H54 (cell line): Measurements from ENCODE around the gene KLF15.

Experiments
- DNase-seq: peaks from one replicate; pipeline ENCODE4 v3.0.0; 2011; ENCODE audit warnings: low spot score, mixed read lengths; ENCODE audit not compliant: insufficient read length
- FAIRE-seq: peaks from 3 replicates; lab custom pipeline; 2011; peaks lifted over from hg19 to GRCh38; lab: Jason Lieb, UNC
- POLR2A ChIP-seq: IDR thresholded peaks from 2 replicates; pipeline ENCODE4 v1.6.1; 2011; ENCODE audit warnings: low read depth, mild to moderate bottlenecking, low read length

KLF15 gene

GRCh38 chr3:126320517-126321293 lies 36.5 kb downstream of the KLF15 start:
- FAIRE-seq (no peak), DNase-seq (no peak)
- TF ChIP-seq POLR2A, result no peak

DNA sequence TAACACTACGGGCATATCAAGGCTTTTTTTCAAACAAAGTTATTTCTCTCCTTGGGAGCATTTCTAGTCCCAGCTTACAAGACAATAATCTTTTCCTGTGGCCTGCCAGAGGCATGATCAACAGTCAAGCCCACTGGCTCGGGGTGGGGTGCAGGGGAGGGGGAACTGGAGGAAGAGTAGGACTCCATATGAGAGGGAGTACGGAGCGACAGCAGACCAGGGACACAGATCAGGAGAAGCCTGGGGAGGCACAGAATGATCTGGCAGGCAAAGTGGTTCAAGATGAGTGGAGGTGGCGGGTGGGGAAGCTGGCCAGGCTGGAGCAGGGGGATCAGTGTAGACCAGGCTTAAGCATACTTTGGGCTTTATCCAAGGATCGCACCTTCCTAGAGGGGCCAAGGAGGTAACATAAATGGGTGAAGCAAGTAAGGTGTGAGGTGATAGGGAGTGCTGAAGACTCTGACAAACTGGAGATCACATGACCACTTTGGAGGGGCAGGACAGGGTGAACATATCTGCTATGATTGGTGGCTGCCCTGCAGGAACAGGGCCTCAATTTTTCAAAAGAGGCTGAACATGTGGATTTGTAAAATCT lies 37.4 kb downstream of the KLF15 start:
- no peak for TF ChIP-seq POLR2A
- no peak for DNase-seq
- no peak for FAIRE-seq

DNA sequence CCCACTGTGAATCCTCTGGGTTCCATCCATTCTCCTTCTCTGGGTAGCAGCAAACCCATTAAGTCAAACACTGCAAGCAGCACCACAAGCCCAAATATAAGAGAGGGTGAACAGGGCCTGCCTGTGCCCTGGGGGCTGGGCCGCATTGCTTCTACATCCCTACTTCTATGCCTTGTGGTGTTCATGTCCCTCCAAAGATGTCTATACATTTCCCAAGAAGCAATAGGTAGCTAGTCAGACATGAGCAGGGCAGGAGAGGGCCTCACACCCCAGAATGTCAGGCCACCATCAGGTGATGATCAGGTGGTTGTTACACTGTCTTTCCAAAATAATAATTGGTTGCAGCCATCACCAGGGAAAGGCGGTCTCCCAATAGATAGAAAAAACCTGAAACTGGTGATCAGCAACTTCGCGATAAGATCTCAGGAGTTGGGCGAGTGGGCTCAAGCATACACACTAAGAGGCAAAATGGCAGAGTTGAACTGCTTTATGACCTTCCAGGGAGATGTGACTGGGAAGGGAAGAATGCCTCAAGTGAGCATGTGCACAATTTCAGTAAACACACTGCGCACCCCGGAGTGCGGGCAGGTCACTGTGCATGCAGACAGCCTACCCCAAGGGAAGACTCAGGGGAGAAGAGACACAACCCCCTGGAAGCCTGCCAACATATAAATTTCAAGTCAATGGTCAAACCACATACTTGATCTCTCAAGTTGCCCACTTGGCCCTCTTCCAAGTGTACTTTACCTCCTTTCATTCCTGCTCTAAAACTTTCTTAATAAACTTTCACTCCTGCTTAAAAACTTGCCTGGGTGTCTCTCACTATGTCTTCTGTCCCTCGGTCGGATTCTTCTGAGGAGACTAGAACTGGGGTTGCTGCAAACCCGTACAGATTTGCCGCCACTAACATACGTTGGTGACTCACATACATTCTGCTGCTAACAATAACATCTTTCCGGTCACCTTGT lies 39.9 kb downstream of the KLF15 start:
- TF ChIP-seq POLR2A, result no peak
- FAIRE-seq (no peak), DNase-seq (no peak)

DNA sequence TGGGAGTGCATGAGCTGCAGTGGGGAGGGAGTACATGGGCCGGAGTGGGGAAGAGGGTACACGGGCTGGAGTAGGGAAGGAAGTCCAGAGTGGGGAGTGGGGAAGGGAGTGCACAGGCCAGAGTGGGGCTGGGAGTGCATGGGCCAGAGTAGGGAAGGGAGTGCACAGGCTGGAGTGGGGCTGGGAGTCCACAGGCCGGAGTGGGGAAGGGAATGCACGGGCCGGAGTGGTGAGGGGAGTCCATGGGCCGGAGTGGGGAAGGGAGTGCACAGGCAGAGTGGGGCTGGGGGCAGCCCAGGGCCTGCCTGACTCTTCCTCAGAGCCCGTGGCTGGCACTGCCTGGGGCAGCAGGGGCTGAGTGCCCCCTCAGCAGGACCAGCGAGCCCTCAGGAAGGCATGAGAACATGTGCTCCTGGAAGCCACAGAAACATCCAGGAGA lies 40.7 kb downstream of the KLF15 start:
- DNase-seq (no peak), FAIRE-seq (no peak)
- no peak for TF ChIP-seq POLR2A

GRCh38 chr3:126316031-126316461 lies 41.2 kb downstream of the KLF15 start:
- no peak for DNase-seq
- no peak for FAIRE-seq
- TF ChIP-seq POLR2A, result no peak

DNA sequence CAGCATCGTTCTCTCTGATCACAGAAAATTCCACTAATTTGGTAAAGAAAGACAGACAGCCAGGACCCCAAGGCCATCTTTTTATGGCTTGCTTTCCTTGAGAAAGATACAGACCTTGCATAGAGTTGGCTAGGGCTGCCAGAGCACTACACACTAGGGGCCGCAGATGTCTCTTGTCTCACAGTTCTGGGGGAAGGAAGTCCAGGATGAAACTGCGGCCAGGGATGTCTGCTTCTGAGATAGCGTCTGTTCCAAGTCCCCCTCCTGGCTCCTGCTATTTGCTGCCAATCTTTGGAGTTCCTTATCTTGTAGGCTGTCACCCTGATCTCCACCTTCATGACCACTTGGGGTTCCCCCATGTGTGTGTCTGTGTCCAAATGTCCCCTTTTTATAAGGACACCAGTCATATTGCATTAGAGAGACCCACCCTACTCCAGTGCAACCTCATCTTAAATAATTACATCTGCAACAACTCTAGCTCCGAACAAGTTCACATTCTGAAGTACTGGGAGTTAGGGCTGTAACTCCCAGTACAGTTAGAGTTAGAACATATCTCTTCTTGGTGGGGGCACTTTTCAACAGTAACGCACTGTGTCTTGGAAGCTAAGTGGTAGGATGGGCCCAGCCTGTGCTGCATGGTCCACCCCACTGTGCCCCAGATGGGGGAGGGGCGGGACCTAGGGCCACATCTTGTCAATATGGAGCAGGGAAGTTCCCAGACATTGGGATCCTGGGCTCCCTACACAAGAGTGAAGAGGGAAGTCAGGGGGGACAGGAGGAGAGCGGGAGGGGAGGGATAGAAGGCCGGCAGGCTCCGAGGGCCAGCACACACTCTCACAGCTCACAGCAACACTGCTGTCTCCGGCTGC lies 42.2 kb downstream of the KLF15 start:
- FAIRE-seq (no peak), DNase-seq (no peak)
- TF ChIP-seq POLR2A, result no peak

DNA sequence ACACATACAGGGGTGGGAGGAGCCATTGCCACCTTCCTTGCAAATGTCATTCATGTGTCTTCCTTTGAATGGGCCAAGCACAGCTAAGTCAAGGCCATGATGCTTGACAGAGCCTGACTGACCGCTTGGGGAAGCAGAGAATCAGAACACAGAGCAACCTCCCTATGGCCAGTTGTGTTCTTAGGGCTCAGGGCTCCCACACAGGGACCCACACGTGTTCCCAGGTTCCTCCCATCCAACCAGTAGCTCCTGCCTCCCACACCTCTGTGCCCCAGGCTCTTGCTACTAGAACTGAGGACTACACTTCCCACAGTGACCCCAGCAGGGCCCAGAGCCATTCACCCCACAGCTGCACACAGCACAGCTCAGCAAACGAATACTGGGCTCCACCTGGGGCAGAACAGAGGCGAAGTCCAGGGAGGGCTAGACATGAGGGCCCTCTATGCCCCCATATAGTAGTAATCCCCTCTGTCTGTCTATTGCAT lies 42.9 kb downstream of the KLF15 start:
- TF ChIP-seq POLR2A, result no peak
- FAIRE-seq (no peak), DNase-seq (no peak)

DNA sequence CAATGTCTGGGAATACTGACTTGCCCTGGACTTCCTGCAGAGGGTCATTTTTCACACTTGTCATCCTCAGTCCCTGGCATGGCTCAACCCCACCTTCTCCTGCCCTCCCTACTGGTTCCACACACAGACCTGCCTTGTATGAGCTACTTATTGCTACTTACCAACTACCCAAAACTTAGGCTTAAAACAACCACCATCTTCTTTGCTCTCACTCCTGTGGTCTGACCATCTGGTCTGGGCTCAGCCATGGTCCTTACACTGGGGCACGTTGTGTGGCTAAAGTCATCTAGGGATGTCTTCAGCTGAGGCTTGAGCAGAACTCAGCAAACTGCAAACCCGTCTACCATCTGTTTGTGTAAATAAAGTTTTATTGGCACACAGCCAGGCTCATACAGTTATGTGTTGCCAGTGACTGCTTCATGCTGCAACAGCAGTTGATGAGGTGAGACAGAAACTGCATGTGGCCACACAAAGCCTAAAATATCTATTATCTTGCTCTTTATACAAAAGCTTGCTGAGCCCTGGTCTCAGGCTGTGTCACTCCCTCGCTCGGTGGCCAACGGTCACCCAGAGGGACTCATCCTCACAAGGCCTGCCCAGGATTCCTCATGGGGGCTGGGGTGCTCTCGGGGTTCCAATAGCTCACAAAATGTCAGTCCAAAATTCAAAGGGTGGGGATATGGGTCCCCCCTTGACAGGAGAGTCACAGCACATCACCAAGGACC lies 43.5 kb downstream of the KLF15 start:
- TF ChIP-seq POLR2A, result no peak
- no peak for DNase-seq

DNA sequence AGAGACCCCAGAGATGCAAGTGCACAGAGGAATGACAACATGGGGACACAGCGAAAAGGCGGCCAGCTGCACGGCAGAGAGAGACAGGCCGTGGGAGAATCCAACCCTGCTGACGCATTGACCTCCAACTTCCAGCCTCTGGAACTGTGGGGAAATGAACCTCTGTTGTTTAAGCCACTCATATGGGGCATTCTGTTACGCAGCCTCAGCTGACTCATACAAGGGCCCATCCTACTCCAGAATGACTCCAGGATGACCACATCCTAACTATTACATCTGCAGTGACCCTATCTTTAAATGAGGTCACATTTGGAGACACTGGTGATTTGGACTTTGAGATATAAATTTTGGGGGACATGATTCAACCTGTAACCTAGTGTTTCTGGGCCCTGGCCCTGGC lies 44.0 kb downstream of the KLF15 start:
- TF ChIP-seq POLR2A, result no peak
- no peak for FAIRE-seq
- DNase-seq, result no peak

More for the DNA sequence above, 43.5 kb downstream of the KLF15 start:
- FAIRE-seq, result no peak

DNA sequence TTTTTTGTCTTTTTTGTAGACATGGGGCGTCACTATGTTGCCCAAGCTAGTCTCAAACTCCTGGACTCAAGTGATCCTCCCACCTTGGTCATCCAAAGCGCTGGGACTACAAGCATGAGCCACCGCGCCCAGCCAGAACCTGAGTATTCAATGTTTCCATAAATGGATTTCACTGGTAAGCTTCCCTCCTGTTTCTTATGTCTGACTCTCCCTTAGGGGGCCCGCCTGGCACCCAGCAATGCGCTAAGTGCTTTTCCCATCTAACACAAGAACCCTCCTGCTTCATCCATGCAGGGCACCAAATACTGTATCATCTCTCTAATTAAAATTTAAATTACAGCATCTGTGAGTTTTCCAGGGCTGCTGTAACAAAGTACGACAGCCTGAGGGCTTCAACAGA lies 44.9 kb downstream of the KLF15 start:
- no peak for DNase-seq
- no peak for TF ChIP-seq POLR2A
- FAIRE-seq, result no peak

DNA sequence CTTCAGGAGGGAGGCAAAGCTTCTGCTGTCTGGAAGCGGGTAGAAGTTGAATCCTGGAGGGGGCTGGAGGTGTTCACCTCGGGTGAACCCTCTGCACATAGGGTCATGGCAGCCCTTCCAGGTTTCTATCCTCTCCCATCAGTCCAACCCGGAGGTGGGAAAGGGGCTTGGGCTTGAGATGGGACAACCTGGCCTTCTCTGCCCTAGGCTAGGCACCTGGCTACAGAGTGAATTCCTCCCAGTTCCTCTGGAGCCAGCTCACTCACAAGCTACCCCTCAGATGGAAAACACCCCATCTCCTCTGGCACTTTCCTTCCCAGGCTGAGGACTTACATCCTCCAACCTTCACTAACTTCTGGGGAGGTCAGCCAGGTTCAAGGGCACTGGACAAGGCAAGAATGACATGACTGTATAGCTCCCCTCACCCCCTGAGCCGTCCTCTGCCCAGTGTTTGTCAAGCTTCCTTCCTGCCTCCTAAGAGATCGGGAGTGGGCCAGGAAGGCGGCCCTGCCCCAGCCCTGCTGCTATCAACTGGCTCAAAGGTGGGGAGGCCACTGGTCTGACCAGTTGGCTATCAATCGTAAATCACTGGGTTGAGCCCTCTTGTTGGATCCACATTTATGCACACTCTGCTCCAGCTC lies 45.8 kb downstream of the KLF15 start:
- FAIRE-seq (no peak), DNase-seq (no peak)
- TF ChIP-seq POLR2A, result no peak

DNA sequence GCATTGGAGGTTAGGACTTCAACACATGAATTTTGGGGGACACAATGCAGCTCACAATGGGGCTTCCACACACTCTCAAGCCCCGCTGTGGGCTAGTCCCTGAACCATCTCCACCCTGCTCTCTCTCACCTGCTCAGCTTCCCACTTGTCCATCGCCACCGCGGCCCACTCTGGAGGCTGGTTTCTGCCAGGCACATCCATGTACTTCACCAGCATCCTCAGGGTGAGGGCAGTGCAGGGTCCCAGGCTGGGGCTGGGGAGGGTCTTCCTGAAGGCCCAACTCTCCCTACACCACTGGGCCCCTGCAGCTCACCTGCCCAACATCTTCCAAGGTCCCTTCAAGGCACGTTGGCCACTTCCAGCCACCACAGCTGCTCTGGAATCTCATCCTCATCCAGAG lies 46.4 kb downstream of the KLF15 start:
- FAIRE-seq (no peak), DNase-seq (no peak)
- TF ChIP-seq POLR2A, result no peak
